Measurements from ENCODE around the gene ST8SIA1. TPM values are rescaled to one million over a fixed set of nuclear protein-coding genes. Genes with fewer than 3 reads are reported as not detected.

The ST8SIA1 gene
- total and polyA plus RNA-seq, 2 of the 8 experiments (the other 6 are each of a cell fraction or from before 2014, with no cell fraction given) = 1.9 to 4.4 TPM

DNA sequence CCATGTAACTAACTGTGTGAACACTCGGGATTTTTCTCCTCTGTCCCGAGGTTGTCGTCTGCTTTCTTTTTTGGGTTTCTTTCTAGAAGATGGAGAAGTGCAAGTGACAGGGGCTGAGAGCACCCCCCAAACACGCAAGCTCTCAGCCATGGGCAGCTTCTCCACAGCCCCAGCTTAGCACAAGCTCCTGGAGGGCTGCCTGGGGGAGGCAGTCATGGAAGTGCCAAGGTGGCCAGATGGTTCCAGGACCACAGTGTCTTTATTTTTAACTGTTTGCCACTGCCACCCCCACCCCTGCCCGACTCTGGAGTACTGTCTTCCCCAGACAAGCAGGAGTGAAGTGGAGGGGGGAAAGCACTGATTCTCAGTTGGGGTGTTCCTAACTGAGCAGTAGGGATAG lies 58.2 kb downstream of the ST8SIA1 start:
- Histone ChIP-seq H2BK120ac (replicated peaks; ENCODE audit: low read depth, low read length) (no peak overlapping the region), H4K20me1 (replicated peaks in 1 of 2; ENCODE audit: control insufficient read depth in 1 of 2, insufficient read depth in 2 of 2, low read length in 2 of 2) (no peaks in the 10 kb centered on the region), H3K9me3 (ENCODE audit: insufficient read depth in 2 of 2, low read depth in 1 of 2, low read length in 1 of 2) (no peaks in the 10 kb centered on the region), H3K18ac (ENCODE audit: extremely low read depth, low read length) (no peak overlapping the region), H2AK5ac (ENCODE audit: low read depth, low read length) (no peak overlapping the region), H3K4me3 (ENCODE audit: extremely low read depth in 1 of 4, insufficient read depth in 2 of 4, low read depth in 3 of 4, low read length in 4 of 4) (no peak overlapping the region), H3K27ac (ENCODE audit: low read depth, low read length) (no peak overlapping the region), H3K4me1 (replicated peaks in 1 of 4; ENCODE audit: control insufficient read depth in 3 of 4, insufficient read depth in 4 of 4, low read length in 3 of 4) (no peaks in the 10 kb centered on the region), H3K9ac (replicated peaks in 1 of 4; ENCODE audit: extremely low read depth in 1 of 4, low read depth in 3 of 4, low read length in 3 of 4) (no peak overlapping the region), H2BK20ac (ENCODE audit: low read length) (no peak overlapping the region), H3K79me2 (ENCODE audit: control insufficient read depth in 1 of 2, insufficient read depth in 2 of 2, low read length in 2 of 2) (no peaks in the 10 kb centered on the region), H3K4me2 (ENCODE audit: insufficient read depth in 1 of 2, low read depth in 2 of 2, low read length in 2 of 2) (no peak overlapping the region), H2BK5ac (ENCODE audit: low read depth, low read length) (no peak overlapping the region), H3K56ac (replicated peaks; ENCODE audit: insufficient read length, low read depth, low read length) (no peak overlapping the region), H4K8ac (ENCODE audit: extremely low read depth, insufficient read depth, low read length) (no peak overlapping the region), H4K5ac (ENCODE audit: insufficient read length, low read depth, low read length) (no peak overlapping the region), H3K23me2 (ENCODE audit: low read depth, low read length) (no peaks in the 10 kb centered on the region), H4K91ac (replicated peaks; ENCODE audit: insufficient read length, low read length) (no peak overlapping the region), H2BK12ac (ENCODE audit: low read depth, low read length) (no peak overlapping the region), H3K14ac (ENCODE audit: insufficient read length) (no peak overlapping the region), H3K36me3 (ENCODE audit: control insufficient read depth in 2 of 4, insufficient read depth in 4 of 4, low read length in 3 of 4) (no peaks in the 10 kb centered on the region), H2AFZ (ENCODE audit: low read length) (no peak overlapping the region), H3K27me3 (replicated peaks in 1 of 4; ENCODE audit: control insufficient read depth in 3 of 4, extremely low read depth in 1 of 4, insufficient read depth in 3 of 4, low read length in 3 of 4) (no peaks in the 10 kb centered on the region), H3K4ac (replicated peaks; ENCODE audit: insufficient read length, low read depth, low read length) (no peak overlapping the region), H3K23ac (ENCODE audit: insufficient read length) (no peak overlapping the region), H3K79me1 (ENCODE audit: low read depth, low read length) (no peaks in the 10 kb centered on the region), H2BK15ac (ENCODE audit: low read length) (no peak overlapping the region)
- 78% methylated on average over 5 of the region's 5 CpGs; no CpG with 5 or more reads in 1 of the 2 experiments for WGBS, 2 experiments (ENCODE audit: extremely low coverage in 1 of 2, insufficient coverage in 1 of 2, insufficient read length in 1 of 2, insufficient replicate concordance in 2 of 2, low coverage in 1 of 2, low lambda C conversion rate in 2 of 2, missing lambda C conversion rate in 1 of 2)
- DNase-seq (ENCODE audit: low read depth in 1 of 2, low spot score in 2 of 2) = no peak
- ChIA-PET POLR2A (ENCODE audit: partially characterized antibody) (no interaction called here), CTCF (ENCODE audit: partially characterized antibody) (interaction anchor here (1.0 to 1.5 kb wide), 3 partner anchors 10 to 155 kb away, joined by 3 to 6 read pairs (median 5); no protein-coding TSS in a partner anchor)
- no peak for FAIRE-seq
- no peak for TF ChIP-seq SIX5 (IDR thresholded peaks at IDR 0.05; ENCODE audit: low read depth, low read length)
- TF ChIP-seq, protein P1, sequence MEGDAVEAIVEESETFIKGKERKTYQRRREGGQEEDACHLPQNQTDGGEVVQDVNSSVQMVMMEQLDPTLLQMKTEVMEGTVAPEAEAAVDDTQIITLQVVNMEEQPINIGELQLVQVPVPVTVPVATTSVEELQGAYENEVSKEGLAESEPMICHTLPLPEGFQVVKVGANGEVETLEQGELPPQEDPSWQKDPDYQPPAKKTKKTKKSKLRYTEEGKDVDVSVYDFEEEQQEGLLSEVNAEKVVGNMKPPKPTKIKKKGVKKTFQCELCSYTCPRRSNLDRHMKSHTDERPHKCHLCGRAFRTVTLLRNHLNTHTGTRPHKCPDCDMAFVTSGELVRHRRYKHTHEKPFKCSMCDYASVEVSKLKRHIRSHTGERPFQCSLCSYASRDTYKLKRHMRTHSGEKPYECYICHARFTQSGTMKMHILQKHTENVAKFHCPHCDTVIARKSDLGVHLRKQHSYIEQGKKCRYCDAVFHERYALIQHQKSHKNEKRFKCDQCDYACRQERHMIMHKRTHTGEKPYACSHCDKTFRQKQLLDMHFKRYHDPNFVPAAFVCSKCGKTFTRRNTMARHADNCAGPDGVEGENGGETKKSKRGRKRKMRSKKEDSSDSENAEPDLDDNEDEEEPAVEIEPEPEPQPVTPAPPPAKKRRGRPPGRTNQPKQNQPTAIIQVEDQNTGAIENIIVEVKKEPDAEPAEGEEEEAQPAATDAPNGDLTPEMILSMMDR (IDR thresholded peaks at IDR 0.05; ENCODE audit: control extremely low read depth in 1 of 3, insufficient read depth in 1 of 3, low read depth in 1 of 3, low read length in 3 of 3) = no peak
- TF ChIP-seq FOSL1 (IDR thresholded peaks at IDR 0.05; ENCODE audit: insufficient read depth, low read depth, low read length) = no peak
- TF ChIP-seq BACH1 (IDR thresholded peaks at IDR 0.05; ENCODE audit: low read length) = no peak
- TF ChIP-seq YY1 (IDR thresholded peaks at IDR 0.05; ENCODE audit: low read depth, low read length) = no peak
- TF ChIP-seq KDM1A (IDR thresholded peaks at IDR 0.05; ENCODE audit: borderline replicate concordance, low read length) = no peak
- no peak for TF ChIP-seq SRF (IDR thresholded peaks at IDR 0.05; ENCODE audit: low read depth, low read length)
- TF ChIP-seq SIRT6 (IDR thresholded peaks at IDR 0.05; ENCODE audit: low read length) = no peak
- no peak for TF ChIP-seq HDAC2 (IDR thresholded peaks at IDR 0.05; ENCODE audit: borderline replicate concordance in 1 of 2, low read depth in 2 of 2, low read length in 2 of 2)
- TF ChIP-seq TEAD4 (IDR thresholded peaks at IDR 0.05; ENCODE audit: low read depth, low read length) = no peak
- no peak for TF ChIP-seq RAD21 (IDR thresholded peaks at IDR 0.05 in 1 of 2, conservative IDR thresholded peaks at IDR 0.05 in 1 of 2; ENCODE audit: low read depth in 2 of 2, low read length in 2 of 2)
